HPDE6-E6E7 (cell line): Measurements from ENCODE around the gene BDH1.
A peak's percentile ranks its signal among the peaks of the same experiment; 100 is the strongest.
"Not testable (repeated sequence)": the region's sequence is repeated elsewhere in the genome, so short reads cannot be mapped to it uniquely, and the experiment has no call there.

Experiments used
- DNase-seq: peaks from one replicate; pipeline ENCODE4 v3.0.0; 2011; ENCODE audit warnings: missing footprints; ENCODE audit errors: extremely low spot score

The BDH1 gene

GRCh38 chr3:197578376-197578775, 22.6 kb upstream of the BDH1 start:
- no peak for DNase-seq

- no peak for DNase-seq
Measured at GRCh38 chr3:197577366-197578074, 21.8 kb upstream of the BDH1 start.

- DNase-seq = no peak
Measured at GRCh38 chr3:197576838-197577237, 21.1 kb upstream of the BDH1 start.

- no peak for DNase-seq
Measured at GRCh38 chr3:197575362-197575761, 19.6 kb upstream of the BDH1 start.

DNA sequence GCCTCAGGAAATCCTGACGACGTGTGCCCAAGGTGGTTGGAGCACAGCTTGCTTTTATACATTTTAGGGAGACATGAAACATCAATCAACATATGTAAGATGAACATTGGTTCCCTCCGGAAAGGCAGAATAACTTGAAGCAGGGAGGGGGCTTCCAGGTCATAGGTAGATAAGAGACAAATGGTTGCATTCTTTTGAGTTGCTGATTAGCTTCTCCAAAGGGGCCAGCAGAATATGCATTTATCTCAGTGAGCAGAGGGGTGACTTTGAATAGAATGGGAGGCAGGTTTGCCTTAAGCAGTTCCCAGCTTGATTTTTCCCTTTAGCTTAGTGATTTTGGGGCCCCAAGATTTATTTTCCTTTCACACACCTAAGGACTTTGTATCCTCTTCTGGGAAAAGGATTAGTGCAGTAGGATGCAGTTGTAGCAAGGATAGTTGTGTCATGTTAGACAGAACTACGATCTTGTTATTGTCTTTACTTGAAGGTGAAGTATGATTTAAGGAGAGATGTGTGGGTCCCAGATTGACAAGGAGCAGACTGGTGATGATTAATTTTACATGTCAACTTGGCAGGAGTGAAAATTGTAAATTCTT, 18.7 kb upstream of the BDH1 start:
- DNase-seq = not testable (repeated sequence)

- DNase-seq = no peak
Measured at GRCh38 chr3:197573048-197573767, 17.4 kb upstream of the BDH1 start.

DNA sequence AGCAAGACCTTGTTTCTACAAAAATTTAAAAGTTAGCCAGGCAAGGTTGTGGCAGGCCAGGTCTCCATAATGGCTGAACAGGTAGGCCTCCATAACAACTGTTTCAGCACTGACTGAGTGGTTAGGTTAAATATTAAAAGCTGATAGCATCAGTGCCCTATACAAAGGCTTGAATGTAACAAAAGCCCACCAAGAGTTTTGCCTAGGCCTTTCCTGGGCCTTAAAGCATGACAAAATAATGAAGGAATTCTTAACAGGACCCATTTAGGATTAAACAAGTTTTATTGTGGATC, 16.1 kb upstream of the BDH1 start:
- DNase-seq = not testable (repeated sequence)

GRCh38 chr3:197571074-197571879, 15.5 kb upstream of the BDH1 start:
- DNase-seq = not testable (repeated sequence)

GRCh38 chr3:197569433-197569832, 13.7 kb upstream of the BDH1 start:
- not testable (repeated sequence) for DNase-seq

DNA sequence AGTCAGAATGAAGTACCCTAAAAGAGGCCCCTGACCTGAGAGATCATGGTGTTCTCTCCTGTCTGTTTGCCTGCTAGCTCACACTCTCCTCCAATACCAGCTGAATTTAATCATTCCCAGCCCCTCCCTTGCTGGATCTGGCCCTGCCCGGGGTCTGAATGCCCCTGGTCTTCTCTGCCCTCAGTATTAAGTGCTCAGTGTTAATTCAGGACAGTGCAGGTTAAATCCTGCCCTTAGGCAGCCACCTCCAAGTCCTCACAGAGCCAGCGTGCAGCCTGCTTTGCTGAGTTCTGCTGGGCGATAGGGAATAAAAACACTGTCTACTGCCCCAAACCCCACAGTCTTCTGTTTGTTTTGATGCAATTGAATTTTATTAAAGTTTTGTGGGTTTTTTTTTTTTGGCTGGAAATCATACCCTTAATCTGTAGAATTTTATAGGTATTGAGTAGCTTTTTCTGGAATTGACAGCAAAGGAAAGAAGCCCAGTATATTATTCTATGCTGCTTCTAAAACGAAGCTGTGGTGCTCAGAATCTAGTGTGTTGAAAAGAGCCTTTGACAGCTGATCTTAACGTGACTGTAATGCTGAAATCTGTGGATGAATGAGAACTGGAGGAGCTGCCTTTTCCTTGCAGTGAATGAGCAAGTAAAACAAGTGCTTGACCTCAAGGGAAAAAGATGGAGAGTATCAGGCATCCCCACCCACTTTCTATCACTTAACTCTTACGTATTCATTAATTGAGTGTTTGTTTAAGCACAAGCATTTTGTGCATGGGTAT, 12.3 kb upstream of the BDH1 start:
- DNase-seq = no peak

DNA sequence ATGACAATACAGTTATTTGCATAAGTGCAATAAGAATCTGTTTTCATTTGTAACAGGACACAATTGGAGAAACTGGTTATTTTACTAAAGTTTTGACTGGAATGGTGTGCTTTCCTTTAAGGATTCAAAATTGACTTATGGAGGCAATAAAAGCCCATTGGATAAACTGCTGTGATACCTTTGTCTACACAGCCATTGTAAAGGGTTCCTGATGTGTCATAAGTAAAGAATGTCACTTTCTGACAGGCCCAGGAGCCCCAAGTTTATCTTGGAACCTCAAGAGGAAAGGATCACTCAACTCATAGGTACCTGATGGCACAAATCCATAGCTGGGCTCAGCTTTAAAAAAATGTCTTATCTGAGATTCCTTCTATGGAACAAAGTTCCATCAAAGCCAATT, 10.4 kb upstream of the BDH1 start:
- DNase-seq = not testable (repeated sequence)

DNA sequence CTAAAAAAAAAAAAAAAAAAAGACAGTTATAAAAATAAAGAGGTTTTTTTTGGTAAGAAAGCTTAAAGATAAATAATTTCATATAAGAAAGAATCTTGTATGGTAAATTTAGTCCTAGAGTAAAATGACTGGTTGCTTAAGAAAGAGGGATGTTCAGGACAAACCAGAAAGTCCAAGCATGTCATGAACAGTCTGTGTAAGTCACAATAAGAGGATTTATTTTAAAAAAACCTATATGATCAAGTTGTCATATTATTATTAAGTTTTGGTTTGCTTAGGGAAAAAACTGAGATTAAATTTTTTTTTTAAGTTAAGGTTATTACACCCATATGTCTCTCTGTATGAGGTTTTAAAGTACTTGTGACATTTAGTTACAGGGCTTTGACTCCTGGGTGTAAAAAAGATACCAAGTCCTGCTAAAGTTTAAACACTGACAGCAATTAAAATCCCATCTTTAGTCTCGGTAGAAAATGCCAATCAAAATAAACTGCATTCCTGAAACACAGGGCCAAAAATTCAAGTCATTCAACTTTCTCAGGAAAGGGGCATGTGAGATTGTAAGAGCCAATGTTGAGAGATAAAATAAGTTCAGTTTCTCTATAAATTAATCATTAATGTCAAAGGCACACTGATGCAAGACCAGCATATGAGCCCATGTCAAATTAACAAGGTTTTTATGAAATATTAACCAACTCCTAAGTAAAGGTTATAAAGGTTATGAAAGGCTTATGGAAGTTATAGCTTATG, 8.5 kb upstream of the BDH1 start:
- DNase-seq = no peak

GRCh38 chr3:197562398-197563251, 6.9 kb upstream of the BDH1 start:
- DNase-seq = no peak

DNA sequence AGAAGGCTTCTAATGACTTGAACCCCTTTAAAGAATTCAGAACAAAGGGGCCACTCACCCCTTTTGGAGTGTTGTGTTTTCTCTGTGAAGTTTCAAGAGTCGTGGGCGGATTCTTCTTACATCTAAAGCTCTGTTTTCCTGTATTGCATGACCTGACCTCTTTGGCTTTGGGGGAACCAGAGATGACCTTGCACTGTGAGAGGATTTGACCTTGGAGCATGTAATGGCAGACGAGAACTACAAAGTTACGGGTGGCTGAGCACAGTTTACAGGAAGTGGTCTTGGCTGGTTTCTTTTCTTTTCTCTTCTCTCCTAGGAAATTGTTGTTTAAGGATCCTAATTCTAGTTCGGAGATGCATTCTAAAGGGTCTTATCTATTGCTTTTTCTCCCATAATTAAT, 6.2 kb upstream of the BDH1 start:
- DNase-seq = no peak

- DNase-seq = no peak
Measured at GRCh38 chr3:197559651-197560050, 3.9 kb upstream of the BDH1 start.

DNA sequence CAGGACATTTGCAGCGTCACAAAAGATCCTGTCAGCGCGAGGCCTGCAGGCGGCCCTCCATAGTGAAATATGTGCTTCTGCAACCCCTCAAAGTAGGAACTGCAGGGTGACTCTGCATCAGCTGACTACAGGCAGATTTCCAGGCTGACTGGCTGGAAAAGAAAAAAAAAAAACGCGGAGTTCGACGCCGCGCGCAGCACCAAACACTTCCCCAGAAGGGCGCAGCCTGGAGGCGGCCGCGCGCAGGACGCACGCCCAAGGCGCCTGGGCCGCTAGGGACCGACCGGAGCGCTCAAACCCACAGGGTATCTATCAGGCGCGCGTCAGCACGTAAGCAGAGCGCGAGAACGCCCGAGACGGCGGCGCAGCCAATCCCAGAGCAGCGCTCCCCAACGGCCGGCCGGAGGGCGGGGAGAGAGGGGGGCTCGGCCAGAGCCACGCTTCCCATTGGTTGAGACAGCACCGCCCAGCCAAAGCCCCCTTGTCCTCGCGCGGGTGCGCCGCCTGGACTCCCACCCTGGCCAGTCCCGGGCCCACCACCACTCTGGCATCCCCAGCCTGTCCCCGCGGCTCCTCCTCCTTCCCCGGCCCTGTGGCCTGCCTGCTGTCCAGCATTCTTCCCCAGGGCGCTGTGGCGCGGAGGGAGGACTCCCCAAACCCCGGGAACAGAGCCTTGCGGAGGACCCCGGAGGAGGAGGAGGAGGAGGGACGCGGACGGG, 1.0 kb downstream of the BDH1 start:
- DNase-seq = peak; percentile 95

DNA sequence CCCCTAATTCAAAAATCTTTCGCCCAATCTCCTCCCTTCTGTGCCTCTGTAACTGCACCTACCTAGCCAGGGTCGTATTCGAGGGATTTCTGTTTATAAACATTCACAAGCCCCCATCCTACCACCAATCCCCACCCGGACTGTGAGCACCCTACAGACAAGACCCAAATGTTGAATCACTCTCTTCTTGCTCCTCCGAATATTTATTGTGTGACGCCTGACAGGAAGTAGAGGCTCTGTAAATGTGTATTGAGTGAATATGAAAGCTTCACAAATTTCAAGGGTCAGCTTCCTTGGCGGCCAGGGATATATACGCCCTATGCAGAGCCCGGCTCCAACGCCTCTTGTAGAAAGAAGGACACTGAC, 1.6 kb downstream of the BDH1 start:
- no peak for DNase-seq

DNA sequence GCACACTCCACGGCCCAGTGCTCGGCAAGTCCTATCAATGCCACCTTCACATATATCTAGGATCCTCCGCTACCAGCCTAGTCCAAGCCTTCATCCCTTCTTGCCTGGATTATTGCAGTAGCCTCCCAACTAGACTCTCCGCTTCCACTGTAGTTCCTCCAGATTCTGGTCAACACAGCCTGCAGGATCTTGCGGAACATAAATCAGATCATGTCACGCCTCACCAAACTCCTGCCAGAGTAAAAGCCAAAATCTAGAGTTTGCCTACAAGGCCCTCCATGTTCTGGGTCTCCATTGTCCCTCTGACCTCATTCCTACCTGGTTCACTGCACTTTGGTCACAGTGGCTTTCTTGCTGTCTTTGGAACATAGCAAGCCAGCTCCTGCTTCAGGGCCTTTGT, 3.6 kb downstream of the BDH1 start:
- no peak for DNase-seq

GRCh38 chr3:197550489-197550888, 5.3 kb downstream of the BDH1 start:
- no peak for DNase-seq
